DOHH2 (cell line): ENCODE measurements around the gene PPIB.

Experiments
- CTCF ChIP-seq: fragments of 200-600 bp; sonication (generic); IDR thresholded peaks from one replicate; pipeline ENCODE4 v1.5.1; 2014; ENCODE audit warnings: antibody characterized with exemption, mild to moderate bottlenecking, low read depth, low read length; ENCODE audit not compliant: poor library complexity, severe bottlenecking
- EZH2phosphoT487 ChIP-seq: fragments of 200-600 bp; sonication (generic); IDR thresholded peaks from 2 replicates; pipeline ENCODE4 v1.6.1; 2017; ENCODE audit warnings: borderline replicate concordance, mild to moderate bottlenecking, antibody characterized with exemption, low read length, moderate library complexity, mixed read lengths

DNA sequence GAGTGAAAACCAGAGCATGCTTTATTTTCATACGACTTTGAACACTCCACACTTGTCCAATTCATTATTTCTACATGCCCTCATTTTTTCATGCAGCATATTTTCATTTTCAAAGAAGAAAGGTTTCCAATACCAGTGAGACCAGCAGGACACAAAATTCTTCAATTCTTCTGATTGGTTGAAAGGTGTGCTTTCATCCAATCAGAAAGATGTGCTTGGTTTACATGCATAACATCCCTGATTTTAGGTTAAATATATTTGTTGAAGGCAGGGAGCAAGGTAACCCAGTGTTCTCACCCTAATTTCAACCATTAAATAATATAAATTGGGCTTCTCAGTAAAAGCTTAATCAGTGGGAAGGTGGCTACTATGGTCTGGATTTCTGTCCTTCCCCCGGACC lies 47.5 kb upstream of the PPIB start:
- TF ChIP-seq EZH2phosphoT487 (no peak), CTCF (no peak)
